ENCODE results near the gene INSR. TPM values are rescaled to one million over a fixed set of nuclear protein-coding genes. Genes with fewer than 3 reads are reported as not detected.

INSR gene
- total RNA-seq, 1 experiment from 2014 or later: 35.9 TPM

GRCh38 chr19:7126132-7126531 lies 168.1 kb downstream of the INSR start (continued):
- no peak for TF ChIP-seq AFF4 (CRISPR knock-in tag; IDR thresholded peaks at IDR 0.05; ENCODE audit: borderline replicate concordance)
- no peak for TF ChIP-seq ATF3 (CRISPR knock-in tag; conservative IDR thresholded peaks at IDR 0.05)
- TF ChIP-seq RORB (CRISPR knock-in tag; IDR thresholded peaks at IDR 0.05): no peak
- TF ChIP-seq TP53 (CRISPR knock-in tag; IDR thresholded peaks at IDR 0.05): no peak
- no peak for TF ChIP-seq ARID4B (CRISPR knock-in tag; IDR thresholded peaks at IDR 0.05; ENCODE audit: borderline replicate concordance)
- TF ChIP-seq USF2 (CRISPR knock-in tag; IDR thresholded peaks at IDR 0.05): no peak

- ChIA-PET POLR2A (interaction anchor here (1.1 kb wide), 1 partner anchor 12 kb away, joined by 5 read pairs; no protein-coding TSS in a partner anchor), CTCF (no interaction called here)
- Mint-ChIP-seq H3K9me3 (peaks cover 32% of the 10 kb centered on the region), H3K27ac (no peak overlapping the region), H3K36me3 (peaks cover 72% of the 10 kb centered on the region), H3K27me3 (ENCODE audit: low read depth) (no peaks in the 10 kb centered on the region; the same call in 1 of the 2 replicates), H3K4me1 (no peaks in the 10 kb centered on the region), H3K4me3 (no peak overlapping the region)
- ATAC-seq (no peak), DNase-seq (ENCODE audit: low spot score) (no peak)
- TF ChIP-seq EMX1 (CRISPR knock-in tag; IDR thresholded peaks at IDR 0.05) (no peak), PRRX2 (CRISPR knock-in tag; IDR thresholded peaks at IDR 0.05) (no peak), CREB1 (CRISPR knock-in tag; IDR thresholded peaks at IDR 0.05) (no peak), TP53 (CRISPR knock-in tag; IDR thresholded peaks at IDR 0.05) (no peak), ZNF416 (CRISPR knock-in tag; IDR thresholded peaks at IDR 0.05) (no peak), ESRRA (CRISPR knock-in tag; IDR thresholded peaks at IDR 0.05; ENCODE audit: borderline replicate concordance) (no peak), ATF1 (CRISPR knock-in tag; IDR thresholded peaks at IDR 0.05) (no peak), SP1 (CRISPR knock-in tag; conservative IDR thresholded peaks at IDR 0.05) (no peak), HMGA2 (CRISPR knock-in tag; IDR thresholded peaks at IDR 0.05) (no peak), TEAD4 (CRISPR knock-in tag; IDR thresholded peaks at IDR 0.05) (no peak), AR (CRISPR knock-in tag; IDR thresholded peaks at IDR 0.05) (no peak), MAX (CRISPR knock-in tag; IDR thresholded peaks at IDR 0.05) (no peak), E2F1 (CRISPR knock-in tag; IDR thresholded peaks at IDR 0.05) (no peak), IRF1 (CRISPR knock-in tag; IDR thresholded peaks at IDR 0.05) (no peak)
Observed at GRCh38 chr19:7125221-7125620, 169.0 kb downstream of the INSR start.

Data from WTC11 (cell line).